ENCODE data around the gene TXNDC5. TPM values are rescaled to one million over a fixed set of nuclear protein-coding genes. Genes with fewer than 3 reads are reported as not detected.

TXNDC5 gene
- total and polyA plus RNA-seq, 2 of the 13 experiments (the other 11 are each of a cell fraction or from before 2014, with no cell fraction given), result 287 to 578 TPM

DNA sequence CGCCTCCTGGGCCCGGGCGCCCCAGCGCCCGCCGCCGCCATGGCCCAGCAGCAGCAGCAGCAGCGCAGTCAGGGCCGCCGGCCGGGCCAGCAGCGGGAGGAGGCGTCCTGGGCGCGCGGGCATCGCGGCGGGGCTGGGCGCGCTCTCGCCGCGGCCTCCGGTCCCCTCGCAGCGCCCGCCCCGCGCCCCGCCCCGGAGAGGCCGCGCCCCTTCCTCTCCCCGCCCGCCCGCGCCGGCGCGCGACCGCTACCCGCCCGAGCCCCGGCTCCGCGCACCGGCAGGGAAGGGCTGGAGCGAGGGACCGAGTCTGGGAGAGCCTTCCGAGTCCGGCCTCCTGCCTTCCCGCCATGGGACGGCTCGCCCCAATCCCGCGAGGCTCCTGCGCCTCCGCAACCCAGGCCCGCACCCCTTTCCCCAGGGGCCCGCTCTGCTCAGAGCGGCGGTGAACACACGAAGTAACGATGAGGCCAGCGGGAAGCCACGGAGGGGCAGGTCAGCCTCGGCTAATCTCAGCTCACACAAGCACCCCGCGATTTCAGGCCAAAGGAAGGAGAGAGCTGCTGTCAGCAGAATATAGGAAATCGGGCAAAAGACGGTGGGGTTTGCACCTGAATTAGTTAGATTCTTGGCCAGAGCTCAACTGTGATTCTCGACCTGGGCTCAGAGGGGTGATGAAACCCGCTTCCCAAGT lies at the start of gene TXNDC5 (continued):
- TF ChIP-seq RBM39 (IDR thresholded peaks at IDR 0.05; ENCODE audit: low read depth, low read length, poor library complexity, severe bottlenecking) (peak; percentile 45), GFI1 (CRISPR knock-in tag; IDR thresholded peaks at IDR 0.05; ENCODE audit: borderline replicate concordance) (0 out of 2 replicates have a peak, but pooled peaks have one; percentile 31), MXI1 (IDR thresholded peaks at IDR 0.05; ENCODE audit: borderline replicate concordance, low read depth, low read length) (no peak; the same call in 2 of the 3 replicates), TEAD3 (CRISPR knock-in tag; optimal IDR thresholded peaks at IDR 0.05; ENCODE audit: borderline replicate concordance) (no peak), HDAC6 (IDR thresholded peaks at IDR 0.05; ENCODE audit: low read depth, low read length) (no peak), NCOA2 (CRISPR knock-in tag; IDR thresholded peaks at IDR 0.05) (no peak), PRMT3 (CRISPR knock-in tag; IDR thresholded peaks at IDR 0.05; ENCODE audit: borderline replicate concordance, low read depth) (peak; percentile 97; the same call in 1 of the 2 replicates), RFX1 (IDR thresholded peaks at IDR 0.05) (no peak), ZNF124 (CRISPR knock-in tag; IDR thresholded peaks at IDR 0.05) (no peak), MTF2 (CRISPR knock-in tag; IDR thresholded peaks at IDR 0.05; ENCODE audit: borderline replicate concordance) (peak; percentile 41; the same call in 1 of the 2 replicates)
- TF ChIP-seq, protein P1, sequence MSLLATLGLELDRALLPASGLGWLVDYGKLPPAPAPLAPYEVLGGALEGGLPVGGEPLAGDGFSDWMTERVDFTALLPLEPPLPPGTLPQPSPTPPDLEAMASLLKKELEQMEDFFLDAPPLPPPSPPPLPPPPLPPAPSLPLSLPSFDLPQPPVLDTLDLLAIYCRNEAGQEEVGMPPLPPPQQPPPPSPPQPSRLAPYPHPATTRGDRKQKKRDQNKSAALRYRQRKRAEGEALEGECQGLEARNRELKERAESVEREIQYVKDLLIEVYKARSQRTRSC (CRISPR knock-in tag; IDR thresholded peaks at IDR 0.05; ENCODE audit: low read depth), result no peak
- TF ChIP-seq, protein P2, sequence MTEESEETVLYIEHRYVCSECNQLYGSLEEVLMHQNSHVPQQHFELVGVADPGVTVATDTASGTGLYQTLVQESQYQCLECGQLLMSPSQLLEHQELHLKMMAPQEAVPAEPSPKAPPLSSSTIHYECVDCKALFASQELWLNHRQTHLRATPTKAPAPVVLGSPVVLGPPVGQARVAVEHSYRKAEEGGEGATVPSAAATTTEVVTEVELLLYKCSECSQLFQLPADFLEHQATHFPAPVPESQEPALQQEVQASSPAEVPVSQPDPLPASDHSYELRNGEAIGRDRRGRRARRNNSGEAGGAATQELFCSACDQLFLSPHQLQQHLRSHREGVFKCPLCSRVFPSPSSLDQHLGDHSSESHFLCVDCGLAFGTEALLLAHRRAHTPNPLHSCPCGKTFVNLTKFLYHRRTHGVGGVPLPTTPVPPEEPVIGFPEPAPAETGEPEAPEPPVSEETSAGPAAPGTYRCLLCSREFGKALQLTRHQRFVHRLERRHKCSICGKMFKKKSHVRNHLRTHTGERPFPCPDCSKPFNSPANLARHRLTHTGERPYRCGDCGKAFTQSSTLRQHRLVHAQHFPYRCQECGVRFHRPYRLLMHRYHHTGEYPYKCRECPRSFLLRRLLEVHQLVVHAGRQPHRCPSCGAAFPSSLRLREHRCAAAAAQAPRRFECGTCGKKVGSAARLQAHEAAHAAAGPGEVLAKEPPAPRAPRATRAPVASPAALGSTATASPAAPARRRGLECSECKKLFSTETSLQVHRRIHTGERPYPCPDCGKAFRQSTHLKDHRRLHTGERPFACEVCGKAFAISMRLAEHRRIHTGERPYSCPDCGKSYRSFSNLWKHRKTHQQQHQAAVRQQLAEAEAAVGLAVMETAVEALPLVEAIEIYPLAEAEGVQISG (CRISPR knock-in tag; IDR thresholded peaks at IDR 0.05), result peak; percentile 70
- TF ChIP-seq, protein P3, sequence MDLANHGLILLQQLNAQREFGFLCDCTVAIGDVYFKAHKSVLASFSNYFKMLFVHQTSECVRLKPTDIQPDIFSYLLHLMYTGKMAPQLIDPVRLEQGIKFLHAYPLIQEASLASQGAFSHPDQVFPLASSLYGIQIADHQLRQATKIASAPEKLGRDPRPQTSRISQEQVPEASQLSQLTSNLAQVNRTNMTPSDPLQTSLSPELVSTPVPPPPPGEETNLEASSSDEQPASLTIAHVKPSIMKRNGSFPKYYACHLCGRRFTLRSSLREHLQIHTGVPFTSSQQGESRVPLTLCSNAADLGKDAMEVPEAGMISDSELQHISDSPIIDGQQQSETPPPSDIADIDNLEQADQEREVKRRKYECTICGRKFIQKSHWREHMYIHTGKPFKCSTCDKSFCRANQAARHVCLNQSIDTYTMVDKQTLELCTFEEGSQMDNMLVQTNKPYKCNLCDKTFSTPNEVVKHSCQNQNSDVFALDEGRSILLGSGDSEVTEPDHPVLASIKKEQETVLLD (CRISPR knock-in tag; IDR thresholded peaks at IDR 0.05; ENCODE audit: low read depth), result peak; percentile 75
- TF ChIP-seq, protein P4, sequence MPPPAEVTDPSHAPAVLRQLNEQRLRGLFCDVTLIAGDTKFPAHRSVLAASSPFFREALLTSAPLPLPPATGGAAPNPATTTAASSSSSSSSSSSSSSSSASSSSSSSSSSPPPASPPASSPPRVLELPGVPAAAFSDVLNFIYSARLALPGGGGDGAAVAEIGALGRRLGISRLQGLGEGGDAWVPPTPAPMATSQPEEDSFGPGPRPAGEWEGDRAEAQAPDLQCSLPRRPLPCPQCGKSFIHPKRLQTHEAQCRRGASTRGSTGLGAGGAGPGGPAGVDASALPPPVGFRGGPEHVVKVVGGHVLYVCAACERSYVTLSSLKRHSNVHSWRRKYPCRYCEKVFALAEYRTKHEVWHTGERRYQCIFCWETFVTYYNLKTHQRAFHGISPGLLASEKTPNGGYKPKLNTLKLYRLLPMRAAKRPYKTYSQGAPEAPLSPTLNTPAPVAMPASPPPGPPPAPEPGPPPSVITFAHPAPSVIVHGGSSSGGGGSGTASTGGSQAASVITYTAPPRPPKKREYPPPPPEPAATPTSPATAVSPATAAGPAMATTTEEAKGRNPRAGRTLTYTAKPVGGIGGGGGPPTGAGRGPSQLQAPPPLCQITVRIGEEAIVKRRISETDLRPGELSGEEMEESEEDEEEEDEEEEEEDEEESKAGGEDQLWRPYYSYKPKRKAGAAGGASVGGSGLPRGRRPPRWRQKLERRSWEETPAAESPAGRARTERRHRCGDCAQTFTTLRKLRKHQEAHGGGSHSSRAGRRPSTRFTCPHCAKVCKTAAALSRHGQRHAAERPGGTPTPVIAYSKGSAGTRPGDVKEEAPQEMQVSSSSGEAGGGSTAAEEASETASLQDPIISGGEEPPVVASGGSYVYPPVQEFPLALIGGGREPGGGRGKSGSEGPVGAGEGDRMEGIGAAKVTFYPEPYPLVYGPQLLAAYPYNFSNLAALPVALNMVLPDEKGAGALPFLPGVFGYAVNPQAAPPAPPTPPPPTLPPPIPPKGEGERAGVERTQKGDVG (CRISPR knock-in tag; IDR thresholded peaks at IDR 0.05; ENCODE audit: borderline replicate concordance), result no peak; the same call in 1 of the 2 replicates
- TF ChIP-seq, protein P5, sequence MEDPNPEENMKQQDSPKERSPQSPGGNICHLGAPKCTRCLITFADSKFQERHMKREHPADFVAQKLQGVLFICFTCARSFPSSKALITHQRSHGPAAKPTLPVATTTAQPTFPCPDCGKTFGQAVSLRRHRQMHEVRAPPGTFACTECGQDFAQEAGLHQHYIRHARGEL (CRISPR knock-in tag; IDR thresholded peaks at IDR 0.05), result no peak
- TF ChIP-seq, protein P6, sequence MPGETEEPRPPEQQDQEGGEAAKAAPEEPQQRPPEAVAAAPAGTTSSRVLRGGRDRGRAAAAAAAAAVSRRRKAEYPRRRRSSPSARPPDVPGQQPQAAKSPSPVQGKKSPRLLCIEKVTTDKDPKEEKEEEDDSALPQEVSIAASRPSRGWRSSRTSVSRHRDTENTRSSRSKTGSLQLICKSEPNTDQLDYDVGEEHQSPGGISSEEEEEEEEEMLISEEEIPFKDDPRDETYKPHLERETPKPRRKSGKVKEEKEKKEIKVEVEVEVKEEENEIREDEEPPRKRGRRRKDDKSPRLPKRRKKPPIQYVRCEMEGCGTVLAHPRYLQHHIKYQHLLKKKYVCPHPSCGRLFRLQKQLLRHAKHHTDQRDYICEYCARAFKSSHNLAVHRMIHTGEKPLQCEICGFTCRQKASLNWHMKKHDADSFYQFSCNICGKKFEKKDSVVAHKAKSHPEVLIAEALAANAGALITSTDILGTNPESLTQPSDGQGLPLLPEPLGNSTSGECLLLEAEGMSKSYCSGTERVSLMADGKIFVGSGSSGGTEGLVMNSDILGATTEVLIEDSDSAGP (CRISPR knock-in tag; IDR thresholded peaks at IDR 0.05; ENCODE audit: borderline replicate concordance), result peak; percentile 73; the same call in 1 of the 2 replicates
- TF ChIP-seq, protein P7, sequence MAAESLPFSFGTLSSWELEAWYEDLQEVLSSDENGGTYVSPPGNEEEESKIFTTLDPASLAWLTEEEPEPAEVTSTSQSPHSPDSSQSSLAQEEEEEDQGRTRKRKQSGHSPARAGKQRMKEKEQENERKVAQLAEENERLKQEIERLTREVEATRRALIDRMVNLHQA (CRISPR knock-in tag; IDR thresholded peaks at IDR 0.05), result no peak

Measured in HepG2 (cell line).